ENCODE results near the gene GKAP1.
"Not testable (repeated sequence)": the region's sequence is repeated elsewhere in the genome, so short reads cannot be mapped to it uniquely, and the experiment has no call there.

GKAP1 gene

GRCh38 chr9:83722726-83723495, 94.7 kb downstream of the GKAP1 start:
- no peaks in the 10 kb centered on the region for H3K36me3 ChIP-seq (ENCODE audit: insufficient read depth, low read length)
- no peak overlapping the region for H3K4me3 ChIP-seq (ENCODE audit: low read length)
- H3K27me3 ChIP-seq (ENCODE audit: control insufficient read depth, insufficient read depth, low read length), result peaks cover 5% of the 10 kb centered on the region
- no peak overlapping the region for H3K4me2 ChIP-seq (ENCODE audit: low read length)
- H3K4me1 ChIP-seq (ENCODE audit: control insufficient read depth, insufficient read depth, low read length), result no peaks in the 10 kb centered on the region
- no peak overlapping the region for H3K9ac ChIP-seq (ENCODE audit: low read depth, low read length)
- no peaks in the 10 kb centered on the region for H3K9me3 ChIP-seq (replicated peaks; ENCODE audit: low read length)

GRCh38 chr9:83721509-83721908, 96.1 kb downstream of the GKAP1 start:
- H3K36me3 ChIP-seq (ENCODE audit: insufficient read depth, low read length), result no peaks in the 10 kb centered on the region
- no peaks in the 10 kb centered on the region for H3K4me1 ChIP-seq (ENCODE audit: control insufficient read depth, insufficient read depth, low read length)
- no peak overlapping the region for H3K4me2 ChIP-seq (ENCODE audit: low read length)
- no peak overlapping the region for H3K4me3 ChIP-seq (ENCODE audit: low read length)
- H3K9me3 ChIP-seq (replicated peaks; ENCODE audit: low read length), result no peaks in the 10 kb centered on the region
- no peak overlapping the region for H3K9ac ChIP-seq (ENCODE audit: low read depth, low read length)
- H3K27me3 ChIP-seq (ENCODE audit: control insufficient read depth, insufficient read depth, low read length), result peaks cover 5% of the 10 kb centered on the region

- Histone ChIP-seq H3K4me1 (ENCODE audit: control insufficient read depth, insufficient read depth, low read length) (no peaks in the 10 kb centered on the region), H3K27me3 (ENCODE audit: control insufficient read depth, insufficient read depth, low read length) (no peaks in the 10 kb centered on the region), H3K9ac (ENCODE audit: low read depth, low read length) (no peak overlapping the region), H3K9me3 (replicated peaks; ENCODE audit: low read length) (no peaks in the 10 kb centered on the region), H3K4me2 (ENCODE audit: low read length) (no peak overlapping the region), H3K36me3 (ENCODE audit: insufficient read depth, low read length) (no peaks in the 10 kb centered on the region), H3K4me3 (ENCODE audit: low read length) (no peak overlapping the region)
Observed at GRCh38 chr9:83715794-83716193, 101.8 kb downstream of the GKAP1 start.

GRCh38 chr9:83715221-83715620, 102.3 kb downstream of the GKAP1 start:
- Histone ChIP-seq H3K9ac (ENCODE audit: low read depth, low read length) (no peak overlapping the region), H3K27me3 (ENCODE audit: control insufficient read depth, insufficient read depth, low read length) (no peaks in the 10 kb centered on the region), H3K4me1 (ENCODE audit: control insufficient read depth, insufficient read depth, low read length) (no peaks in the 10 kb centered on the region), H3K4me2 (ENCODE audit: low read length) (no peak overlapping the region), H3K9me3 (replicated peaks; ENCODE audit: low read length) (no peaks in the 10 kb centered on the region), H3K4me3 (ENCODE audit: low read length) (no peak overlapping the region), H3K36me3 (ENCODE audit: insufficient read depth, low read length) (no peaks in the 10 kb centered on the region)

GRCh38 chr9:83714329-83714728, 103.2 kb downstream of the GKAP1 start:
- Histone ChIP-seq H3K4me1 (ENCODE audit: control insufficient read depth, insufficient read depth, low read length) (no peaks in the 10 kb centered on the region), H3K9me3 (replicated peaks; ENCODE audit: low read length) (no peaks in the 10 kb centered on the region), H3K36me3 (ENCODE audit: insufficient read depth, low read length) (no peaks in the 10 kb centered on the region), H3K27me3 (ENCODE audit: control insufficient read depth, insufficient read depth, low read length) (no peaks in the 10 kb centered on the region), H3K9ac (ENCODE audit: low read depth, low read length) (no peak overlapping the region), H3K4me3 (ENCODE audit: low read length) (no peak overlapping the region), H3K4me2 (ENCODE audit: low read length) (no peak overlapping the region)

GRCh38 chr9:83708515-83709158, 108.9 kb downstream of the GKAP1 start:
- H3K4me1 ChIP-seq (ENCODE audit: control insufficient read depth, insufficient read depth, low read length), result peaks cover 13% of the 10 kb centered on the region
- H3K36me3 ChIP-seq (ENCODE audit: insufficient read depth, low read length), result peaks cover 3% of the 10 kb centered on the region
- H3K9ac ChIP-seq (ENCODE audit: low read depth, low read length), result peak overlapping the region; percentile 98
- H3K27me3 ChIP-seq (ENCODE audit: control insufficient read depth, insufficient read depth, low read length), result no peaks in the 10 kb centered on the region
- H3K4me2 ChIP-seq (ENCODE audit: low read length), result peak overlapping the region; percentile 96
- no peaks in the 10 kb centered on the region for H3K9me3 ChIP-seq (replicated peaks; ENCODE audit: low read length)
- H3K4me3 ChIP-seq (ENCODE audit: low read length), result peak overlapping the region; percentile 93

- peak within 1 kb of the TSS; percentile 98 for H3K9ac ChIP-seq (ENCODE audit: low read depth, low read length)
- H3K4me3 ChIP-seq (ENCODE audit: low read length), result peak within 1 kb of the TSS; percentile 93
- peaks cover 13% of the 10 kb centered on the region for H3K4me1 ChIP-seq (ENCODE audit: control insufficient read depth, insufficient read depth, low read length)
- H3K9me3 ChIP-seq (replicated peaks; ENCODE audit: low read length), result no peaks in the 10 kb centered on the region
- H3K4me2 ChIP-seq (ENCODE audit: low read length), result peak within 1 kb of the TSS; percentile 96
- H3K36me3 ChIP-seq (ENCODE audit: insufficient read depth, low read length), result peaks cover 3% of the 10 kb centered on the region
- no peaks in the 10 kb centered on the region for H3K27me3 ChIP-seq (ENCODE audit: control insufficient read depth, insufficient read depth, low read length)
Observed at GRCh38 chr9:83707768-83708514, 109.6 kb downstream of the GKAP1 start, which contains the start of gene UBQLN1. Gene UBQLN1, minus strand, starts transcription at chr9:83707958. Its CDS starts 279 bp downstream, at chr9:83707679.

- Histone ChIP-seq H3K4me3 (ENCODE audit: low read length) (peak overlapping the region; percentile 93), H3K9ac (ENCODE audit: low read depth, low read length) (peak overlapping the region; percentile 98), H3K36me3 (ENCODE audit: insufficient read depth, low read length) (peaks cover 3% of the 10 kb centered on the region), H3K4me1 (ENCODE audit: control insufficient read depth, insufficient read depth, low read length) (peaks cover 13% of the 10 kb centered on the region), H3K4me2 (ENCODE audit: low read length) (peak overlapping the region; percentile 96), H3K27me3 (ENCODE audit: control insufficient read depth, insufficient read depth, low read length) (no peaks in the 10 kb centered on the region), H3K9me3 (replicated peaks; ENCODE audit: low read length) (no peaks in the 10 kb centered on the region)
Observed at GRCh38 chr9:83707518-83707767, 110.1 kb downstream of the GKAP1 start.

GRCh38 chr9:83706676-83707517, 110.7 kb downstream of the GKAP1 start:
- Histone ChIP-seq H3K27me3 (ENCODE audit: control insufficient read depth, insufficient read depth, low read length) (no peaks in the 10 kb centered on the region), H3K4me2 (ENCODE audit: low read length) (peak overlapping the region; percentile 96), H3K36me3 (ENCODE audit: insufficient read depth, low read length) (peaks cover 3% of the 10 kb centered on the region), H3K4me3 (ENCODE audit: low read length) (peak overlapping the region; percentile 93), H3K9me3 (replicated peaks; ENCODE audit: low read length) (no peaks in the 10 kb centered on the region), H3K4me1 (ENCODE audit: control insufficient read depth, insufficient read depth, low read length) (peaks cover 18% of the 10 kb centered on the region), H3K9ac (ENCODE audit: low read depth, low read length) (peak overlapping the region; percentile 98)

- not testable (repeated sequence) for H3K27me3 ChIP-seq (ENCODE audit: control insufficient read depth, insufficient read depth, low read length); H3K36me3 ChIP-seq (ENCODE audit: insufficient read depth, low read length); H3K9me3 ChIP-seq (replicated peaks; ENCODE audit: low read length); H3K9ac ChIP-seq (ENCODE audit: low read depth, low read length); H3K4me3 ChIP-seq (ENCODE audit: low read length)
- Histone ChIP-seq H3K4me2 (ENCODE audit: low read length) (peak overlapping the region; percentile 96), H3K4me1 (ENCODE audit: control insufficient read depth, insufficient read depth, low read length) (peaks cover 30% of the 10 kb centered on the region)
Observed at GRCh38 chr9:83705219-83705651, 112.3 kb downstream of the GKAP1 start.

GRCh38 chr9:83701769-83702168, 115.8 kb downstream of the GKAP1 start:
- Histone ChIP-seq H3K9me3 (replicated peaks; ENCODE audit: low read length) (no peaks in the 10 kb centered on the region), H3K9ac (ENCODE audit: low read depth, low read length) (no peak overlapping the region), H3K4me3 (ENCODE audit: low read length) (peak overlapping the region; percentile 38), H3K36me3 (ENCODE audit: insufficient read depth, low read length) (peaks cover 3% of the 10 kb centered on the region), H3K27me3 (ENCODE audit: control insufficient read depth, insufficient read depth, low read length) (no peaks in the 10 kb centered on the region), H3K4me1 (ENCODE audit: control insufficient read depth, insufficient read depth, low read length) (peaks cover 37% of the 10 kb centered on the region), H3K4me2 (ENCODE audit: low read length) (peak overlapping the region; percentile 72)

Measured in skeletal muscle satellite cell (primary cell).